Measurements from ENCODE around the gene TXNL4A. TPM values are rescaled to one million over a fixed set of nuclear protein-coding genes. Genes with fewer than 3 reads are reported as not detected.
"Not testable (repeated sequence)": the region's sequence is repeated elsewhere in the genome, so short reads cannot be mapped to it uniquely, and the experiment has no call there.

The TXNL4A gene
- total RNA-seq, 5 donors from 2014 or later (not counting 1 experiment from before 2014, with no cell fraction given): 61.2 to 77.8 (median 72.7) TPM

GRCh38 chr18:80033181-80034067 is 45.1 kb upstream of the TXNL4A start:
- H3K4me1 ChIP-seq (ENCODE audit: control insufficient read depth in 1 of 2, extremely low read depth in 1 of 2, insufficient read depth in 2 of 2, low read length in 2 of 2): peaks cover 12 to 23% of the 10 kb centered on the region in 2 experiments
- ChIA-PET CTCF (interaction anchor here in 1 of 2 donors (0.6 to 2.0 kb wide), 4 partner anchors 45 to 715 kb away, joined by 3 to 9 read pairs (median 6); partner anchors contain the start of gene TXNL4A), POLR2A (interaction anchor here (0.6 to 1.9 kb wide), 5 partner anchors 12 to 965 kb away, joined by 3 to 13 read pairs (median 6); partner anchors contain the start of genes ADNP2 (in 1 of the 2) and ATP9B (in 1 of the 2))
- no peaks in the 10 kb centered on the region for H3K27me3 ChIP-seq (replicated peaks in 1 of 2; ENCODE audit: control insufficient read depth in 2 of 2, extremely low read depth in 1 of 2, insufficient read depth in 2 of 2, low read length in 1 of 2)
- Mint-ChIP-seq H3K27me3 (no peaks in the 10 kb centered on the region), H3K36me3 (peaks cover 27% of the 10 kb centered on the region), H3K9me3 (peaks cover 0 to 6% (median 5%) of the 10 kb centered on the region in 3 donors), H3K27ac (peak overlapping the region; percentile 90 to 95), H3K4me3 (peak overlapping the region; percentile 85 to 88 (median 86)), H3K4me1 (peaks cover 26 to 29% (median 29%) of the 10 kb centered on the region in 3 donors)
- peaks cover 0 to 6% of the 10 kb centered on the region in 2 donors for H3K36me3 ChIP-seq (ENCODE audit: control insufficient read depth in 2 of 2, extremely low read depth in 1 of 2, insufficient read depth in 1 of 2, low read length in 1 of 2)
- peak overlapping the region; percentile 71 to 89 for H3K4me3 ChIP-seq (ENCODE audit: control insufficient read depth in 1 of 2, extremely low read depth in 1 of 2, low read length in 1 of 2)
- DNase-seq (peak in 24 of 35 experiments; percentile 56 to 88 (median 70)), ATAC-seq (replicated peaks in 1 of 4) (peak; percentile 58 to 67 (median 62))
- H3K27ac ChIP-seq (ENCODE audit: low read length): peak overlapping the region; percentile 95
- 3% methylated on average over 75 of the region's 90 CpGs for WGBS (ENCODE audit: insufficient coverage)
- no peaks in the 10 kb centered on the region for H3K9me3 ChIP-seq

GRCh38 chr18:80029690-80030089 is 41.3 kb upstream of the TXNL4A start:
- ChIA-PET CTCF (no interaction called here), POLR2A (no interaction called here)
- Histone ChIP-seq H3K9me3 (no peaks in the 10 kb centered on the region), H3K27ac (ENCODE audit: low read length) (no peak overlapping the region), H3K4me3 (ENCODE audit: control insufficient read depth in 1 of 2, extremely low read depth in 1 of 2, low read length in 1 of 2) (no peak overlapping the region), H3K27me3 (replicated peaks in 1 of 2; ENCODE audit: control insufficient read depth in 2 of 2, extremely low read depth in 1 of 2, insufficient read depth in 2 of 2, low read length in 1 of 2) (no peaks in the 10 kb centered on the region), H3K36me3 (ENCODE audit: control insufficient read depth in 2 of 2, extremely low read depth in 1 of 2, insufficient read depth in 1 of 2, low read length in 1 of 2) (peaks cover 0 to 2% of the 10 kb centered on the region in 2 donors), H3K4me1 (ENCODE audit: control insufficient read depth in 1 of 2, extremely low read depth in 1 of 2, insufficient read depth in 2 of 2, low read length in 2 of 2) (peaks cover 4 to 14% of the 10 kb centered on the region in 2 experiments)
- no peak for ATAC-seq (replicated peaks in 1 of 4)
- Mint-ChIP-seq H3K27ac (no peak overlapping the region), H3K4me3 (no peak overlapping the region), H3K36me3 (peaks cover 48% of the 10 kb centered on the region), H3K27me3 (no peaks in the 10 kb centered on the region), H3K4me1 (peaks cover 10 to 14% (median 12%) of the 10 kb centered on the region in 3 donors), H3K9me3 (peaks cover 4 to 34% (median 32%) of the 10 kb centered on the region in 3 donors)
- WGBS (ENCODE audit: insufficient coverage): no CpG with 5 or more reads among the region's 1 CpG
- DNase-seq: no peak

- H3K4me3 Mint-ChIP-seq; H3K36me3 ChIP-seq (ENCODE audit: control insufficient read depth in 2 of 2, extremely low read depth in 1 of 2, insufficient read depth in 1 of 2, low read length in 1 of 2); H3K4me1 ChIP-seq (ENCODE audit: control insufficient read depth in 1 of 2, extremely low read depth in 1 of 2, insufficient read depth in 2 of 2, low read length in 2 of 2); ATAC-seq (replicated peaks in 1 of 4); H3K4me1 Mint-ChIP-seq; H3K27me3 ChIP-seq (replicated peaks in 1 of 2; ENCODE audit: control insufficient read depth in 2 of 2, extremely low read depth in 1 of 2, insufficient read depth in 2 of 2, low read length in 1 of 2); H3K27ac Mint-ChIP-seq; H3K4me3 ChIP-seq (ENCODE audit: control insufficient read depth in 1 of 2, extremely low read depth in 1 of 2, low read length in 1 of 2); H3K27me3 Mint-ChIP-seq; H3K27ac ChIP-seq (ENCODE audit: low read length); POLR2A ChIA-PET; DNase-seq; CTCF ChIA-PET; H3K9me3 ChIP-seq: not testable (repeated sequence)
- Mint-ChIP-seq H3K9me3 (peaks cover 10 to 51% (median 43%) of the 10 kb centered on the region in 3 donors), H3K36me3 (peaks cover 58% of the 10 kb centered on the region)
Measured at GRCh38 chr18:80027719-80028118, 39.4 kb upstream of the TXNL4A start.

- Mint-ChIP-seq H3K4me3 (no peak overlapping the region), H3K9me3 (peaks cover 10 to 63% (median 51%) of the 10 kb centered on the region in 3 donors), H3K27ac (no peak overlapping the region), H3K36me3 (peaks cover 59% of the 10 kb centered on the region), H3K27me3 (no peaks in the 10 kb centered on the region), H3K4me1 (no peaks in the 10 kb centered on the region)
- ChIA-PET POLR2A (no interaction called here), CTCF (no interaction called here)
- Histone ChIP-seq H3K4me1 (ENCODE audit: control insufficient read depth in 1 of 2, extremely low read depth in 1 of 2, insufficient read depth in 2 of 2, low read length in 2 of 2) (no peaks in the 10 kb centered on the region), H3K27ac (ENCODE audit: low read length) (no peak overlapping the region), H3K9me3 (peaks cover 15% of the 10 kb centered on the region), H3K4me3 (ENCODE audit: control insufficient read depth in 1 of 2, extremely low read depth in 1 of 2, low read length in 1 of 2) (no peak overlapping the region), H3K27me3 (replicated peaks in 1 of 2; ENCODE audit: control insufficient read depth in 2 of 2, extremely low read depth in 1 of 2, insufficient read depth in 2 of 2, low read length in 1 of 2) (no peaks in the 10 kb centered on the region), H3K36me3 (ENCODE audit: control insufficient read depth in 2 of 2, extremely low read depth in 1 of 2, insufficient read depth in 1 of 2, low read length in 1 of 2) (peaks cover 0 to 2% of the 10 kb centered on the region in 2 donors)
- no peak for DNase-seq
- no peak for ATAC-seq (replicated peaks in 1 of 4)
- WGBS (ENCODE audit: insufficient coverage): 90% methylated on average over 2 of the region's 7 CpGs
Measured at GRCh38 chr18:80026363-80026762, 38.0 kb upstream of the TXNL4A start.

- Histone ChIP-seq H3K4me3 (ENCODE audit: control insufficient read depth in 1 of 2, extremely low read depth in 1 of 2, low read length in 1 of 2) (no peak overlapping the region), H3K4me1 (ENCODE audit: control insufficient read depth in 1 of 2, extremely low read depth in 1 of 2, insufficient read depth in 2 of 2, low read length in 2 of 2) (no peaks in the 10 kb centered on the region), H3K36me3 (ENCODE audit: control insufficient read depth in 2 of 2, extremely low read depth in 1 of 2, insufficient read depth in 1 of 2, low read length in 1 of 2) (peaks cover 0 to 2% of the 10 kb centered on the region in 2 donors), H3K27me3 (replicated peaks in 1 of 2; ENCODE audit: control insufficient read depth in 2 of 2, extremely low read depth in 1 of 2, insufficient read depth in 2 of 2, low read length in 1 of 2) (no peaks in the 10 kb centered on the region), H3K9me3 (peaks cover 24% of the 10 kb centered on the region), H3K27ac (ENCODE audit: low read length) (no peak overlapping the region)
- no peaks in the 10 kb centered on the region for H3K27me3 Mint-ChIP-seq
- H3K9me3 Mint-ChIP-seq: peaks cover 17 to 64% (median 51%) of the 10 kb centered on the region in 3 donors
- peak in 1 of 35 experiments; percentile 22 for DNase-seq
- H3K4me3 Mint-ChIP-seq: no peak overlapping the region
- ChIA-PET CTCF (no interaction called here), POLR2A (no interaction called here)
- no peaks in the 10 kb centered on the region for H3K4me1 Mint-ChIP-seq
- H3K36me3 Mint-ChIP-seq: peaks cover 44% of the 10 kb centered on the region
- no peak overlapping the region for H3K27ac Mint-ChIP-seq
- ATAC-seq (replicated peaks in 1 of 4): no peak
- no CpG with 5 or more reads among the region's 4 CpGs for WGBS (ENCODE audit: insufficient coverage)
Measured at GRCh38 chr18:80023173-80023572, 34.8 kb upstream of the TXNL4A start.

- Mint-ChIP-seq H3K4me1 (no peaks in the 10 kb centered on the region), H3K27me3 (no peaks in the 10 kb centered on the region), H3K9me3 (peaks cover 20 to 68% (median 54%) of the 10 kb centered on the region in 3 donors), H3K4me3 (no peak overlapping the region), H3K36me3 (peaks cover 44% of the 10 kb centered on the region), H3K27ac (no peak overlapping the region)
- DNase-seq (peak in 1 of 35 experiments; percentile 35), ATAC-seq (replicated peaks in 1 of 4) (no peak)
- Histone ChIP-seq H3K27ac (ENCODE audit: low read length) (no peak overlapping the region), H3K27me3 (replicated peaks in 1 of 2; ENCODE audit: control insufficient read depth in 2 of 2, extremely low read depth in 1 of 2, insufficient read depth in 2 of 2, low read length in 1 of 2) (no peaks in the 10 kb centered on the region), H3K9me3 (peaks cover 24% of the 10 kb centered on the region), H3K36me3 (ENCODE audit: control insufficient read depth in 2 of 2, extremely low read depth in 1 of 2, insufficient read depth in 1 of 2, low read length in 1 of 2) (no peaks in the 10 kb centered on the region), H3K4me1 (ENCODE audit: control insufficient read depth in 1 of 2, extremely low read depth in 1 of 2, insufficient read depth in 2 of 2, low read length in 2 of 2) (no peaks in the 10 kb centered on the region), H3K4me3 (ENCODE audit: control insufficient read depth in 1 of 2, extremely low read depth in 1 of 2, low read length in 1 of 2) (no peak overlapping the region)
- no CpG with 5 or more reads among the region's 1 CpG for WGBS (ENCODE audit: insufficient coverage)
- ChIA-PET CTCF (no interaction called here), POLR2A (no interaction called here)
Measured at GRCh38 chr18:80022613-80023012, 34.2 kb upstream of the TXNL4A start.
